Suprapubic skin (tissue), 4 donors: Measurements from ENCODE around the gene LRRC4C. TPM values are rescaled to one million over a fixed set of nuclear protein-coding genes. Genes with fewer than 3 reads are reported as not detected.

Source experiments
- DNase-seq, 2 donors: peaks; one replicate each; pipeline ENCODE4 v3.0.0-alpha.2; 2019; ENCODE audit warnings: low spot score in 2 of 2
- H3K27ac ChIP-seq: fragments of 200-600 bp; sonication (generic); one replicate; pipeline ENCODE4 v1.5.1; 2019
- H3K27me3 ChIP-seq: fragments of 200-600 bp; sonication (generic); one replicate; pipeline ENCODE4 v1.5.1; 2019
- H3K36me3 ChIP-seq: fragments of 200-600 bp; sonication (generic); one replicate; pipeline ENCODE4 v1.5.1; 2019
- H3K4me1 ChIP-seq: fragments of 200-600 bp; sonication (generic); one replicate; pipeline ENCODE4 v1.5.1; 2019
- H3K4me3 ChIP-seq: fragments of 200-600 bp; sonication (generic); one replicate; pipeline ENCODE4 v1.5.1; 2019; ENCODE audit warnings: mild to moderate bottlenecking
- H3K9me3 ChIP-seq: fragments of 200-600 bp; sonication (generic); one replicate; pipeline ENCODE4 v1.5.1; 2019
- EP300 ChIP-seq: sonication (generic); formaldehyde crosslinking; IDR thresholded peaks from one replicate; pipeline ENCODE4 v1.6.1; 2017; ENCODE audit warnings: antibody characterized with exemption
- POLR2A ChIP-seq, 2 donors: fragments of 450-650 bp; IDR thresholded peaks; one replicate each; pipeline ENCODE4 v1.6.1; 2017; ENCODE audit warnings: antibody characterized with exemption in 2 of 2, mild to moderate bottlenecking in 2 of 2, moderate library complexity in 2 of 2
- POLR2AphosphoS5 ChIP-seq, 3 donors: sonication (generic); formaldehyde crosslinking; IDR thresholded peaks; one replicate each; pipeline ENCODE4 v1.6.1; 2017; ENCODE audit warnings: antibody characterized with exemption in 3 of 3
- WGBS: methylation state at CpG from one replicate; pipeline ENCODE4 v1.1.5; 2018; 5-methylcytosine and 5-hydroxymethylcytosine counted together
- total RNA-seq, 4 donors: library from RNA; depleted of rRNA; stranded (reverse); fragments of >200 nt; gene quantifications; one replicate each; pipeline ENCODE4 v1.1.0, GENCODE V29; 2016
- TF ChIP-seq, protein P1 (sequence below), 2 donors: fragments of 200-600 bp in 1 of 2; fragments of 450-650 bp in 1 of 2; sonication (generic) in 1 of 2; IDR thresholded peaks; one replicate each; pipeline ENCODE4 v1.5.1; 2016 to 2019; ENCODE audit warnings: antibody characterized with exemption in 2 of 2, mild to moderate bottlenecking in 1 of 2, moderate library complexity in 1 of 2

LRRC4C gene
- total RNA-seq, 4 donors from 2014 or later: 0.19 to 1.1 (median 0.60) TPM; not detected in 1

DNA sequence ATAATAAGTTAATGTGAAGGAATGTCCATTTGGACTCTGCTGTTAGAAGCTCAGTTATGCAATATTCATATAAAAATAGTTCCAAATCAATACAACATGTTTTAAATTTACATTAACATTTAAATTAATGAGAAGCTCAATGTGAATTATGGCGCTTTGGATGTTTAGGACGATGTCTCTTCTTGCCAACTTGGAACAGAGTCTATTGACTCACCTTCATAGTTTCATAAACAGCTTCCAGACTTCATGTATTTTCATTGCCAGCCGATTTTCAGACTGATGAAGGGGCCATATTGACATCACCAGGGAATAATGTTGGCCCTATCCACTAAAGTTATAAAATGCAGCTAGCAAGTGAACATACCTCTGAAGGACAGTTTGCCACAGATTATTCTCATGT, 1136.2 kb downstream of the LRRC4C start:
- Histone ChIP-seq H3K27ac (no peak overlapping the region), H3K36me3 (no peaks in the 10 kb centered on the region), H3K9me3 (no peaks in the 10 kb centered on the region), H3K4me1 (no peaks in the 10 kb centered on the region), H3K4me3 (no peak overlapping the region), H3K27me3 (no peaks in the 10 kb centered on the region)
- 36% methylated on average over 3 of the region's 3 CpGs for WGBS
- no peak for DNase-seq
- TF ChIP-seq, protein P1, sequence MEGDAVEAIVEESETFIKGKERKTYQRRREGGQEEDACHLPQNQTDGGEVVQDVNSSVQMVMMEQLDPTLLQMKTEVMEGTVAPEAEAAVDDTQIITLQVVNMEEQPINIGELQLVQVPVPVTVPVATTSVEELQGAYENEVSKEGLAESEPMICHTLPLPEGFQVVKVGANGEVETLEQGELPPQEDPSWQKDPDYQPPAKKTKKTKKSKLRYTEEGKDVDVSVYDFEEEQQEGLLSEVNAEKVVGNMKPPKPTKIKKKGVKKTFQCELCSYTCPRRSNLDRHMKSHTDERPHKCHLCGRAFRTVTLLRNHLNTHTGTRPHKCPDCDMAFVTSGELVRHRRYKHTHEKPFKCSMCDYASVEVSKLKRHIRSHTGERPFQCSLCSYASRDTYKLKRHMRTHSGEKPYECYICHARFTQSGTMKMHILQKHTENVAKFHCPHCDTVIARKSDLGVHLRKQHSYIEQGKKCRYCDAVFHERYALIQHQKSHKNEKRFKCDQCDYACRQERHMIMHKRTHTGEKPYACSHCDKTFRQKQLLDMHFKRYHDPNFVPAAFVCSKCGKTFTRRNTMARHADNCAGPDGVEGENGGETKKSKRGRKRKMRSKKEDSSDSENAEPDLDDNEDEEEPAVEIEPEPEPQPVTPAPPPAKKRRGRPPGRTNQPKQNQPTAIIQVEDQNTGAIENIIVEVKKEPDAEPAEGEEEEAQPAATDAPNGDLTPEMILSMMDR (IDR thresholded peaks at IDR 0.05): no peak
- TF ChIP-seq POLR2AphosphoS5 (IDR thresholded peaks at IDR 0.05) (no peak), POLR2A (IDR thresholded peaks at IDR 0.05) (no peak), EP300 (no peak)

DNA sequence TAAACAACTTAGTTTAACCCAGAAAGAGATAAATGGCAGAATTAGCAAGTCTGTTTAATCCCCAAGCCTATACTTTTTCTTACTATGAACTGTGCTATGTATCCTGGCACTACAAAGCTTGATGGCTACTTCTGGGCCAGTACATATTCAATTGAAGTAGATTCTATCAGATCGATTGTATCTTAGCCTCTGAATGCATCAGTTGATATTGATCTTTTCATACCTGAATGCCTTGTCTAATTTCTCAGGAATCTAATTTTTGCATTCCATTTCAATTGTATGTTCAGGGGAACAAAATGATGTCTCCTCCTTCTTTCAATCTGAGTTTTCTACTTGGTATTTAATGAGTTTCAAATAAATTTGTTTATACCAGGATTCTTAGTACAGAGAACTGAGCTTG, 1137.9 kb downstream of the LRRC4C start:
- no peak for TF ChIP-seq POLR2AphosphoS5 (IDR thresholded peaks at IDR 0.05)
- TF ChIP-seq, protein P1 (IDR thresholded peaks at IDR 0.05): no peak
- no peak for TF ChIP-seq EP300
- TF ChIP-seq POLR2A (IDR thresholded peaks at IDR 0.05): no peak

DNA sequence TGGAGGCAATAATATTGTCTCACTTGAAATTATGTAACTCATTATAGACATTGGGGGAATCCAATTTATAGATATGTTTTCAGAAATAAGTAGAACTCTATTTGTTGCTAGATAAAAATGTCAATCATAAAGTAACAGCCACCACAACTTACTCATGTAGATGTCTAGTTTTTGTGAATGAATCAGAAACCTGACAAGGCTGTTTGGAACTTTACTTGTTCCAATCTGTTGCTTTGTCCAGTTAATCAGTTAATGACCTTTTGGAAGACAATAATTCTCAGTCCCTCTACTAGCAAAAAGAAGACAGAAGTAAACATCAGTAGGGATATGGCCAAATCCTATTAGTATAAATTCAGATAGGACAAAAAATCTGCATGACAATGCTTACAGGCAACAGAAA, 1143.3 kb downstream of the LRRC4C start:
- no peaks in the 10 kb centered on the region for H3K36me3 ChIP-seq
- H3K4me1 ChIP-seq: no peaks in the 10 kb centered on the region
- no peaks in the 10 kb centered on the region for H3K9me3 ChIP-seq
- H3K27me3 ChIP-seq: no peaks in the 10 kb centered on the region
- TF ChIP-seq POLR2AphosphoS5 (IDR thresholded peaks at IDR 0.05) (no peak), EP300 (no peak), POLR2A (IDR thresholded peaks at IDR 0.05) (no peak)
- TF ChIP-seq, protein P1 (IDR thresholded peaks at IDR 0.05): no peak
- DNase-seq: no peak
- no peak overlapping the region for H3K4me3 ChIP-seq
- no peak overlapping the region for H3K27ac ChIP-seq

More for the DNA sequence above, 1137.9 kb downstream of the LRRC4C start:
- no peak for DNase-seq
- H3K4me3 ChIP-seq: no peak overlapping the region
- H3K9me3 ChIP-seq: no peaks in the 10 kb centered on the region
- 57% methylated on average over 1 of the region's 1 CpG for whole genome bisulfite sequencing
- no peaks in the 10 kb centered on the region for H3K36me3 ChIP-seq
- no peaks in the 10 kb centered on the region for H3K27me3 ChIP-seq
- no peaks in the 10 kb centered on the region for H3K4me1 ChIP-seq
- H3K27ac ChIP-seq: no peak overlapping the region

DNA sequence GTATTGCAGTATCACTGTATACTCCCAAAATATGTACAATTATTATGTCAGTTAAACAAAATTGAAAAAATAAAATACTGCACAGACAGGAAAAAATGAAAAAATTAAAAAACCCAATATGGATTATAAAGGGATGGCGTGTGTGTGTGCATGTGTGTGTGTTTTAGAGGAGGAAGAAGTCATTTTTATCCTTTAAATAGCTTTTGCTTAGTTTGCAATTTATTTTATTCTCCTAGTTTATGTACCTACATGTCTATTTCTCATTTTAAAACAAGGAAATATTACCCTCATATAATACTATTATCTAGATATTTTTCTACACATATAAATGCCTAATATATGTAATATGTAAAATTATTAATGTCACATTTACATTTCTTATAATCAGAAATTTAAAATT, 1144.3 kb downstream of the LRRC4C start:
- no peaks in the 10 kb centered on the region for H3K4me1 ChIP-seq
- WGBS: 81% methylated on average over 1 of the region's 1 CpG
- H3K9me3 ChIP-seq: no peaks in the 10 kb centered on the region
- no peak for DNase-seq
- no peak for TF ChIP-seq EP300
- no peak for TF ChIP-seq POLR2A (IDR thresholded peaks at IDR 0.05)
- TF ChIP-seq, protein P1 (IDR thresholded peaks at IDR 0.05): no peak
- TF ChIP-seq POLR2AphosphoS5 (IDR thresholded peaks at IDR 0.05): no peak
- no peaks in the 10 kb centered on the region for H3K27me3 ChIP-seq
- no peak overlapping the region for H3K4me3 ChIP-seq
- H3K36me3 ChIP-seq: no peaks in the 10 kb centered on the region
- H3K27ac ChIP-seq: no peak overlapping the region

DNA sequence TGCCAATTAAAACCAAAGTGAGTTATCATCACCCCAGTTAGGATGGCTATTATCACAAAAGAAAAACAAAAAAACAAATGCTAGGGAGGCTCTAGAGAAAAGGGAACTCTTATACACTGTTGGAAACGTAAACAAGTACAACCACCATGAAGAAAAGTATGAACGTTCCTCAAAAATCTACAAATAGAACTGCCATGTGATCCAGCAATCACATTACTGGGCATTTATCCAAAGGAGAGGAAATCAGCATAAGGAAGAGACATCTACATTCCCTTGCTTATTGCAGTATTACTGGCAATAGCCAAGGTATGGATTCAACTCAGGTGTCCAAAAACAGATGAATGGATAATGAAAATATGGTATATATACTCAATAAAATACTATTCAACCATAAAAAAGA, 1145.1 kb downstream of the LRRC4C start:
- no peak overlapping the region for H3K4me3 ChIP-seq
- TF ChIP-seq EP300: no peak
- TF ChIP-seq POLR2AphosphoS5 (IDR thresholded peaks at IDR 0.05): no peak
- TF ChIP-seq, protein P1 (IDR thresholded peaks at IDR 0.05): no peak
- no peak for TF ChIP-seq POLR2A (IDR thresholded peaks at IDR 0.05)
- H3K4me1 ChIP-seq: no peaks in the 10 kb centered on the region
- WGBS: 37% methylated on average over 2 of the region's 2 CpGs
- H3K36me3 ChIP-seq: no peaks in the 10 kb centered on the region
- H3K9me3 ChIP-seq: no peaks in the 10 kb centered on the region
- DNase-seq: no peak
- H3K27me3 ChIP-seq: no peaks in the 10 kb centered on the region
- no peak overlapping the region for H3K27ac ChIP-seq
